GM12878 (cell line): ENCODE results near the gene CPSF4. TPM values are rescaled to one million over a fixed set of nuclear protein-coding genes. Genes with fewer than 3 reads are reported as not detected.

Experiments used
- ATAC-seq: fragments of 200-7000 bp; cut with Tn5 transposase; 3 replicates; pipeline ENCODE4 v1.9.1; 2020; ENCODE audit warnings: mild to moderate bottlenecking, moderate library complexity
- Bru-seq: library from RNA; stranded (reverse); fragments of 400-500 nt; gene quantifications from one replicate; lab custom pipeline; 2021; lab: Mats Ljungman, UMichigan
- BruChase-seq, 2 experiments: library from RNA; stranded (reverse); fragments of 400-500 nt; gene quantifications; one replicate each; lab custom pipeline; 2021; lab: Mats Ljungman, UMichigan
- BruUV-seq: library from RNA; stranded (reverse); fragments of 400-500 nt; replicated peaks from 2 replicates; lab custom pipeline; 2021; lab: Mats Ljungman, UMichigan
- CTCF ChIA-PET: fragments of 300-600 bp; sonication (Branson Sonifier 250); formaldehyde crosslinking; extraction: SDS; loops from one replicate; lab custom pipeline; 2021; ENCODE audit warnings: inconsistent platforms; lab: Yijun Ruan, JAX
- POLR2A ChIA-PET: fragments of 350-600 bp; formaldehyde crosslinking; extraction: SDS; loops from one replicate; lab custom pipeline; 2021; ENCODE audit warnings: inconsistent platforms; lab: Charles Lee
- RAD21 ChIA-PET: fragments of 300-600 bp; sonication (Branson Sonifier 250); formaldehyde crosslinking; loops from one replicate; lab custom pipeline; 2023; ENCODE audit warnings: antibody characterized with exemption; ENCODE audit not compliant: unreplicated experiment; lab: Charles Lee
- SMC1A ChIA-PET: fragments of 300-600 bp; sonication (Branson Sonifier 250); formaldehyde crosslinking; loops from one replicate; lab custom pipeline; 2023; ENCODE audit not compliant: unreplicated experiment, uncharacterized antibody; lab: Charles Lee
- DNase-seq: peaks from one replicate; pipeline ENCODE4 v3.0.0-alpha.2; 2011; ENCODE audit warnings: low read depth, low spot score
- FAIRE-seq: peaks from 3 replicates; lab custom pipeline; 2011; peaks lifted over from hg19 to GRCh38; lab: Jason Lieb, UNC
- H2AFZ ChIP-seq: 2 replicates; pipeline ENCODE4 v1.6.0; 2011; ENCODE audit warnings: low read depth, low read length, control low read depth; ENCODE audit not compliant: control insufficient read depth
- H3K27ac ChIP-seq: 2 replicates; pipeline ENCODE4 v1.5.1; 2011; ENCODE audit warnings: control low read depth; ENCODE audit not compliant: control insufficient read depth, insufficient read depth
- H3K27me3 ChIP-seq, 2 experiments: replicated peaks in 1 of 2; 2 replicates each; pipeline versions ENCODE4 v1.6.0 to v1.6.1; 2011; ENCODE audit warnings: low read length in 1 of 2; ENCODE audit not compliant: control insufficient read depth in 2 of 2, insufficient read depth in 2 of 2
- H3K36me3 ChIP-seq, 2 experiments: 2 replicates each; pipeline ENCODE4 v1.5.1; 2011; ENCODE audit warnings: low read length in 1 of 2; ENCODE audit not compliant: control insufficient read depth in 2 of 2, insufficient read depth in 2 of 2
- H3K4me1 ChIP-seq: 2 replicates; pipeline ENCODE4 v1.6.1; 2011; ENCODE audit warnings: mild to moderate bottlenecking, low read length, moderate library complexity, mixed read lengths; ENCODE audit not compliant: control insufficient read depth, insufficient read depth
- H3K4me2 ChIP-seq: 2 replicates; pipeline ENCODE4 v1.6.0; 2011; ENCODE audit warnings: control low read depth; ENCODE audit not compliant: control insufficient read depth, insufficient read depth
- H3K4me3 ChIP-seq: fragments of 200-600 bp; sonication (generic); 2 replicates; pipeline ENCODE4 v1.5.1; 2016
- H3K79me2 ChIP-seq: 2 replicates; pipeline ENCODE4 v1.6.0; 2011; ENCODE audit warnings: low read length; ENCODE audit not compliant: control insufficient read depth, insufficient read depth
- H3K9ac ChIP-seq: 2 replicates; pipeline ENCODE4 v1.8.0; 2011; ENCODE audit warnings: low read length, control low read depth, mixed read lengths; ENCODE audit not compliant: control insufficient read depth, insufficient read depth
- H3K9me3 ChIP-seq: replicated peaks from 3 replicates; pipeline ENCODE4 v1.5.1; 2011; ENCODE audit warnings: mild to moderate bottlenecking, low read length; ENCODE audit not compliant: control insufficient read depth, insufficient read depth
- H4K20me1 ChIP-seq: 2 replicates; pipeline ENCODE4 v1.6.0; 2011; ENCODE audit not compliant: control insufficient read depth, insufficient read depth
- CREM ChIP-seq: IDR thresholded peaks from 2 replicates; pipeline ENCODE4 v1.6.1; 2014; ENCODE audit warnings: antibody characterized with exemption, low read depth
- CUX1 ChIP-seq: IDR thresholded peaks from 2 replicates; pipeline ENCODE4 v1.6.1; 2012; ENCODE audit warnings: improper control_type of control experiment, low read depth, low read length; ENCODE audit not compliant: insufficient replicate concordance
- DPF2 ChIP-seq: fragments of 450-650 bp; IDR thresholded peaks from 2 replicates; pipeline ENCODE4 v1.6.1; 2017; ENCODE audit warnings: mild to moderate bottlenecking
- FOS ChIP-seq: IDR thresholded peaks from 3 replicates; pipeline ENCODE4 v1.6.1; 2011; ENCODE audit warnings: borderline replicate concordance; ENCODE audit not compliant: insufficient read length; ENCODE audit errors: extremely low read depth
- GATAD2B ChIP-seq: fragments of 450-650 bp; conservative IDR thresholded peaks from 2 replicates; pipeline ENCODE4 v1.6.1; 2017; ENCODE audit warnings: low read depth, mild to moderate bottlenecking, moderate library complexity
- IKZF2 ChIP-seq, 2 experiments: fragments of 450-650 bp; IDR thresholded peaks; 2 replicates each; pipeline ENCODE4 v1.6.1; 2017; ENCODE audit warnings: mild to moderate bottlenecking in 2 of 2, moderate library complexity in 2 of 2
- PAX5 ChIP-seq: IDR thresholded peaks from 2 replicates; pipeline ENCODE4 v1.6.1; 2011; ENCODE audit warnings: low read depth, low read length, borderline replicate concordance
- RB1 ChIP-seq: fragments of 450-650 bp; formaldehyde crosslinking; IDR thresholded peaks from 2 replicates; pipeline ENCODE4 v1.6.1; 2017; ENCODE audit warnings: mild to moderate bottlenecking, borderline replicate concordance
- RELA ChIP-seq: fragments of 450-650 bp; IDR thresholded peaks from 2 replicates; pipeline ENCODE4 v1.8.0; 2014; ENCODE audit warnings: borderline replicate concordance; ENCODE audit not compliant: partially characterized antibody
- SIX5 ChIP-seq: IDR thresholded peaks from 2 replicates; pipeline ENCODE4 v1.6.1; 2011; ENCODE audit warnings: mild to moderate bottlenecking, low read depth, low read length, moderate library complexity; ENCODE audit not compliant: severe bottlenecking
- TCF12 ChIP-seq: IDR thresholded peaks from 2 replicates; pipeline ENCODE4 v1.6.1; 2011; ENCODE audit warnings: low read depth, mild to moderate bottlenecking, low read length
- ZNF24 ChIP-seq: fragments of 450-650 bp; IDR thresholded peaks from 2 replicates; pipeline ENCODE4 v1.6.1; 2017; ENCODE audit warnings: antibody characterized with exemption, mild to moderate bottlenecking
- WGBS: methylation state at CpG from one replicate; pipeline ENCODE4 v1.1.6; 2016; ENCODE audit warnings: low lambda C conversion rate; ENCODE audit not compliant: insufficient replicate concordance, insufficient coverage; ENCODE audit errors: missing lambda C conversion rate; 5-methylcytosine and 5-hydroxymethylcytosine counted together
- in situ Hi-C: fragments of 300-500 bp; cut with MboI; formaldehyde crosslinking; loops from 9 replicates; pipeline ENCODE4 v1.14.3; 2018; ENCODE audit warnings: mixed read lengths
- intact Hi-C: fragments of 100-400 bp; cut with micrococcal nuclease; formaldehyde crosslinking; loops from one replicate; pipeline ENCODE4 v1.14.2; 2022; ENCODE audit not compliant: unreplicated experiment
- long read RNA-seq, 2 experiments: library from polyadenylated mRNA; unstranded; transcript quantifications; one replicate each; pipeline ENCODE4 v2.0.0, GENCODE V29; 2019 to 2020
- polyA minus RNA-seq, 3 experiments: library from RNA; depleted of rRNA, polyadenylated mRNA; stranded (reverse); fragments of >200 nt; gene quantifications; 2 replicates each; pipeline ENCODE4 v1.2.3, GENCODE V29; 2011
- polyA plus RNA-seq, 11 experiments: library from polyadenylated mRNA; depleted of rRNA in 4 of 11; unstranded in 6 of 11; stranded (reverse) in 5 of 11; fragments of >200 nt; fragmentation: Nextera tagmentation in 4 of 11; fragmentation: Illumina TruSeq in 1 of 11; extraction: Ambion mirVana in 4 of 11; extraction: Trizol in 1 of 11; gene quantifications; 1 replicate in 1 of 11; 2 replicates in 10 of 11; pipeline versions ENCODE4 v1.2.1 to v1.2.3, GENCODE V29; 2011 to 2016; ENCODE audit warnings: inconsistent platforms in 2 of 11, missing spikeins in 2 of 11, low read depth in 1 of 11
- total RNA-seq, 4 experiments: library from RNA; depleted of rRNA in 3 of 4; stranded (reverse); fragments of >200 nt in 3 of 4; fragmentation: Illumina TruSeq in 1 of 4; extraction: Trizol in 1 of 4; gene quantifications; 2 replicates each; pipeline versions ENCODE4 v1.2.1 to v1.2.3, GENCODE V29; 2013 to 2021

CPSF4 gene
- 81.7 and 84.6 TPM in 2 replicates for total RNA-seq (2013; cell fraction: nucleolus; rRNA removed)
- total RNA-seq (2014; rRNA removed) (46.6 and 46.9 TPM in 2 replicates), total RNA-seq (2014; rRNA removed; fragmentation: Illumina TruSeq; extraction: Trizol) (31.1 and 31.6 TPM in 2 replicates), total RNA-seq (2021) (56.3 and 56.9 TPM in 2 replicates), polyA plus RNA-seq (2011; rRNA removed) (28.4 and 51.3 TPM in 2 replicates), polyA plus RNA-seq (2014; fragmentation: Illumina TruSeq; extraction: Trizol) (25.2 and 45.8 TPM in 2 replicates), polyA plus RNA-seq (2014; fragmentation: Nextera tagmentation; extraction: Ambion mirVana) (10 to 100 TPM; 13.6 to 14.9 TPM), polyA plus RNA-seq (2014; rRNA removed) (70.1 and 76.9 TPM in 2 replicates), polyA plus RNA-seq (2016; fragmentation: Nextera tagmentation; extraction: Ambion mirVana) (10 to 100 TPM; 35.8 to 44.3 TPM), polyA minus RNA-seq (2011; rRNA and poly(A)+ RNA removed) (43.1 and 53.2 TPM in 2 replicates), Bru-seq, nascent RNA (percentile 69 among the genes with signal in this experiment), BruChase-seq, experiment 1, labeled RNA remaining after a 6-hour chase (percentile 77 among the genes with signal in this experiment), BruChase-seq, experiment 2, labeled RNA remaining after a 2-hour chase (percentile 79 among the genes with signal in this experiment)
- polyA plus RNA-seq (2011; ENCODE audit: low read depth), result 17.0 TPM
- 70.0 and 91.6 TPM in 2 replicates for polyA plus RNA-seq (2011; cell fraction: cytosol; rRNA removed)
- 145 and 158 TPM in 2 replicates for polyA plus RNA-seq (2011; cell fraction: nucleus; rRNA removed)
- polyA plus RNA-seq (2012), result 35.2 and 36.2 TPM in 2 replicates
- polyA minus RNA-seq (2011; cell fraction: cytosol; rRNA and poly(A)+ RNA removed), result 17.8 and 17.9 TPM in 2 replicates
- 25.1 and 38.1 TPM in 2 replicates for polyA minus RNA-seq (2011; cell fraction: nucleus; rRNA and poly(A)+ RNA removed)
- long read RNA-seq, experiment 1, transcript CPSF4-204 (8 exons, 1,738 nt), result major isoform, 8 of 17 reads
- long read RNA-seq, experiment 1, partial matches to known transcripts, result 1 of 17 reads
- long read RNA-seq, experiment 1, other reads (novel, unspliced or antisense), result 5 of 17 reads
- long read RNA-seq, experiment 2, partial matches to known transcripts, result 4 of 8 reads
- long read RNA-seq, experiment 2, other reads (novel, unspliced or antisense), result 2 of 8 reads

- SMC1A ChIA-PET, result interaction anchor here (0.9 to 2.1 kb wide), 4 partner anchors 30 to 182 kb away, joined by 3 to 6 read pairs (median 3); partner anchors contain the start of gene BUD31
- Histone ChIP-seq H3K27ac (peak within 1 kb of the TSS; percentile 80), H3K4me3 (peak within 1 kb of the TSS; percentile 93), H4K20me1 (no peaks in the 10 kb centered on the region), H3K9me3 (no peaks in the 10 kb centered on the region), H3K27me3 (no peaks in the 10 kb centered on the region), H3K36me3 (peaks cover 3 to 6% of the 10 kb centered on the region in 2 experiments), H3K4me2 (peak within 1 kb of the TSS; percentile 96), H3K4me1 (peaks cover 11% of the 10 kb centered on the region), H3K79me2 (peaks cover 35% of the 10 kb centered on the region), H2AFZ (peak within 1 kb of the TSS; percentile 83), H3K9ac (peak within 1 kb of the TSS; percentile 89)
- ATAC-seq, result peak; percentile 96
- peak; percentile 71 for DNase-seq
- in situ Hi-C loops, result no loop called here
- RAD21 ChIA-PET, result interaction anchor here (2.4 kb wide), 1 partner anchor 30 kb away, joined by 8 read pairs; the partner anchor contains the start of genes BUD31 and PDAP1
- intact Hi-C loops, result loop anchor here (2.0 kb wide), 1 partner anchor 66 kb away; the partner anchor contains the start of gene ZKSCAN5
- CTCF ChIA-PET, result interaction anchor here (0.7 kb wide), 1 partner anchor 112 kb away, joined by 3 read pairs; no protein-coding TSS in a partner anchor
- BruUV-seq, result TSS peak; percentile 71
- 1% methylated on average over 52 of the region's 89 CpGs for WGBS
- POLR2A ChIA-PET, result interaction anchor here (0.6 to 2.9 kb wide), 7 partner anchors 23 to 1883 kb away, joined by 3 to 16 read pairs (median 3); partner anchors contain the start of genes ARPC1A, BUD31 and PDAP1
- peak; percentile 86 for FAIRE-seq
- TF ChIP-seq RELA (peak; percentile 69), PAX5 (peak; percentile 65; the same call in 1 of the 2 replicates), FOS (no peak), ZNF24 (peak; percentile 57; the same call in 1 of the 2 replicates), CUX1 (peak; percentile 99), SIX5 (peak; percentile 62), IKZF2 (IDR thresholded peaks at IDR 0.05) (peak in 1 of 2 experiments; percentile 29; a peak in 2 of 4 replicates), GATAD2B (peak; percentile 72; the same call in 1 of the 2 replicates), CREM (0 out of 2 replicates have a peak, but pooled peaks have one; percentile 53), DPF2 (peak; percentile 71), RB1 (peak; percentile 90; the same call in 1 of the 2 replicates), TCF12 (peak; percentile 58; the same call in 1 of the 2 replicates)
These were observed at the start of gene CPSF4, which contains the start of gene PTCD1 for GRCh38 chr7:99438573-99439480. TSS of gene CPSF4 (plus strand) at chr7:99438943. CDS start at chr7:99439083, 140 bp downstream. TSS of gene PTCD1 (minus strand) at chr7:99438798. CDS start at chr7:99435242, 3,556 bp downstream.
